ENCODE data around the gene YJU2.
A peak's percentile ranks its signal among the peaks of the same experiment; 100 is the strongest.
"Not testable (repeated sequence)": the region's sequence is repeated elsewhere in the genome, so short reads cannot be mapped to it uniquely, and the experiment has no call there.

The YJU2 gene

DNA sequence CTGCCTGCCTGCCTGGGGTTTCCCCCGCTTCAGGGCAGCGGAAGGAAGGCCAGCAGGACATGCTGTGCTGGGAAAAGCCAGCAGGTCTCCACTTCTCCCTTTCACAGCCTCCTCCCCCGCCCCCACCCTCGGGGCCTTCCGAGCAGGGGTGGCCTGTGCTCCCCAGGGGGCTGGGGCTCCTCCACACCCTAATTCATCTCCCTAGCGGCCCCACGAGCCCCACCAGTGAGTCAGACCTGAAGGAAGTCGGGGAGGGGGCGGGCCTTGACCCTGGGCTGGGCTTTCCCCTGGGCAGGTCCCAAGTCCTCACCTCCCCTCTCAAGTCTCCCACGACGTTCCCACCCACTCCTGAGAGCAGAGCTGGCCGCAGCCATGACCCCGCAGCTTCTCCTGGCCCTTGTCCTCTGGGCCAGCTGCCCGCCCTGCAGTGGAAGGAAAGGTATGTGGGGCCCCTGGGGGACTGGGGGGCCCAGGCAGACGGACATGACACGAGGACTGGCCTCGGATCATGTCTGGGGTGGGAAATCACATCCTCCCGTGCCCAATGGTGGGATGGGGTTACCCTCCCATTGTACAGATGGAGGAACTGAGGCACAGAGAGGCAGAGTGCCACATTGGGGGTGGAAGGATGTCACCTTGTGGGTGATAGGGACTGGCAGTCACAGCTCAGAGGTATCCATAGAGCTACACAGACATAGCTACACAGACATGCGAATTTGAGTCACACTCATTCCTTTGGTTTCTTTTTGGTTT lies 17.5 kb upstream of the YJU2 start, which contains the start of gene EBI3:
Gene EBI3 (plus strand): TSS at position 345 of the 753 bp plus-strand sequence. CDS start 28 bp downstream, at position 373.
- no peak for DNase-seq

DNA sequence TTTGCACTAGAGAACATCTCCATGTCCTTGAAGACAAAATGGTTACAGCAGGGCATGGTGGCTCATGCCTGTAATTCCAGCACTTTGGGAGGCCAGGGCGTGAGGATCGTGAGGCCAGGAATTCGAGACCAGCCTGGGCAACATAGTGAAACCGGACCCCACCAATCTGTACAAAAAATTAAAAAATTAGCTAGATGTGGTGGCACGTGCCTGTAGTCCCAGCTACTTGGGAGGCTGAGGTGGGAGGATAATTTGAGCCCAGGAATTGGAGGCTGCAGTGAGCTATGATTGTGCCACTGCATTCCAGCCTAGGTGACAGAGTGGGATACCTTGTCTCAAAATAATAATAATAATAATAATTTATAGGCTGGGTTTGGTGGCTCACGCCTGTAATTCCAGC lies 16.6 kb upstream of the YJU2 start:
- not testable (repeated sequence) for DNase-seq

DNA sequence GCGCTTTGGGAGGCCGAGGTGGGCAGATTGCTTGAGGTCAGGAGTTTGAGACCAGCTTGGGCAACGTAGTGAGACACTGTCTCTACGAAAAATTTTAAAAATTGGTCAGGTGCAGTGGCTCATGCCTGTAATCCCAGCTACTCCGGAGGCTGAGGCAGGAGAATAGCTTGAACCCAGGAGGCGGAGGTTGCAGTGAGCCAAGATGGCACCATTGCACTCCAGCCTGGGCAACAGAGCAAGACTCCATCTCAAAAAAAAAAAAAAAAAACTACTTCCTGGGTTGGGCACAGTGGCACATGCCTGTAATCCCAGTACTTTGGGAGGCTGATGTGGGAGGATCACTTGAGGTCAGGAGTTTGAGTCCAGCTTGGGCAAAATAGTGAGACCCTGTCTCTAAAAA lies 15.4 kb upstream of the YJU2 start:
- DNase-seq: not testable (repeated sequence)

DNA sequence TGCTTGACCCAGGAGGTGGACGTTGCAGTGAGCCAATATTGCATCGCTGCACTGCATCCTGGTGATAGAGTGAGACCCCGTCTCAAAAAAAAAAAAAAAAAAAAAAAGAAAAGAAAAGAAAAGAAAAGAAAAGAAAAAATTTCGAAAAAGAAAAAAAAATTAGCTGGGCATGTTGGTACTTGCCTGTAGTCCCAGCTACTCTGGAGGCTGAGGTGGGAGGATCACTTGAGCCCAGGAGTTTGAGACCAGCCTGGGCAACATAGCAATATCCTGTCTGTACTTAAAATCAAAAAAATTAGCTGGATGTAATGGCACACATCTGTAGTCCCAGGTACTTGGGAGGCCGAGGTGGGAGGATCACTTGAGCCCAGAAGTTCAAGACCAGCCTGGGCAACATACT lies 14.7 kb upstream of the YJU2 start:
- DNase-seq: not testable (repeated sequence)

DNA sequence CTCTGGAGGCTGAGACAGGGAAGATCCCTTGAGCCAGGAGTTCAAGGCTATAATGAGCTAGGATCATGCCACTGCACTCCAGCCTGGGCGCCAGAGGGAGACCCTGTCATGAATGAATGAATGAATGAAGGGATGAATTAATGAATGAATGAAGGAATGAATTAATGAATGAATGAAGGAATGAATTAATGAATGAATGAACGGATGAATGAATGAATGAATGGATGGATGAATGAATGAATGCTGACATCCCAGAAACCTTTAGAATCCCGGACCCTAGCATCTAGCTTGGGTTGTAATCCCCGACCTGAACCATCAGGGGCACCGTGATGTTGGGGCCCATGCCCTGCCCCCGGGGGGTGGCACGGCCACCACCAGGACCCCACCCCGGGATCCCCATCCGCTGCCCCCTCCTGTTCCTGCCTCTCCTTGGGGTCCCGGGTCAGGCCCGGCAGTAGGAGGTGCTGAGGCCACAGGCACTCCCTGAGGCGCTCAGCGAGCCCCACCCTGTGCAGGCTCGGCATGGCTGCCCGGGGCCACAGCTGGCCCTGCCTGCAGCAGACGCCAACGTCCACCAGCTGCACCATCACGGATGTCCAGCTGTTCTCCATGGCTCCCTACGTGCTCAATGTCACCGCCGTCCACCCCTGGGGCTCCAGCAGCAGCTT lies 14.1 kb upstream of the YJU2 start:
- DNase-seq: no peak

DNA sequence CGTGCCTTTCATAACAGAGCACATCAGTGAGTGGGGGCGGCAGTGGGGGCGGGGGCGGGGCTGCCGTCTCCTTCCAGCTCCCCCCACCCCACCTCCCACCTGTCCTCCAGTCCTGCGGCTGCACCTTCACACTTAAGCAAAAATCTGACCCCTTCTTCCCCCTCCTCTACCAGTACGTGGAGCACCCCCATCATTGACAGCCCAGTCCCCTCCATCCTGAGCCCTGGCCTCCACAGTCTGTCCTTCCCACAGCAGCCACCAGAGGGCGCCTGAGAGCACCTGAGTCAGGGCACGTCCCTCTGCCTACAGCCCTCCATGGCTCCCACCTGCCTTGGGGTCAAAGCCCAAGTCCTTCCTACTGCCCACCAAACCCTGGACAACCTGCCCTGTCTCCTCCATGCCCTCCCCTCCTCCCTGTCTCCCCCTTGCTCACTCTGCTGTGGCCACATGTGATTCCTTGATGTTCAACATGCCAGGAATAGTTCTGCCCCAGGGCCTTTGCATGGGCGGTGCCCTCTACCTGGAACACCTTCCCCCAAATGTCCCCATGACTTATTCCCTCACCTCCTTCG lies 13.5 kb upstream of the YJU2 start:
- peak; percentile 65 for DNase-seq

DNA sequence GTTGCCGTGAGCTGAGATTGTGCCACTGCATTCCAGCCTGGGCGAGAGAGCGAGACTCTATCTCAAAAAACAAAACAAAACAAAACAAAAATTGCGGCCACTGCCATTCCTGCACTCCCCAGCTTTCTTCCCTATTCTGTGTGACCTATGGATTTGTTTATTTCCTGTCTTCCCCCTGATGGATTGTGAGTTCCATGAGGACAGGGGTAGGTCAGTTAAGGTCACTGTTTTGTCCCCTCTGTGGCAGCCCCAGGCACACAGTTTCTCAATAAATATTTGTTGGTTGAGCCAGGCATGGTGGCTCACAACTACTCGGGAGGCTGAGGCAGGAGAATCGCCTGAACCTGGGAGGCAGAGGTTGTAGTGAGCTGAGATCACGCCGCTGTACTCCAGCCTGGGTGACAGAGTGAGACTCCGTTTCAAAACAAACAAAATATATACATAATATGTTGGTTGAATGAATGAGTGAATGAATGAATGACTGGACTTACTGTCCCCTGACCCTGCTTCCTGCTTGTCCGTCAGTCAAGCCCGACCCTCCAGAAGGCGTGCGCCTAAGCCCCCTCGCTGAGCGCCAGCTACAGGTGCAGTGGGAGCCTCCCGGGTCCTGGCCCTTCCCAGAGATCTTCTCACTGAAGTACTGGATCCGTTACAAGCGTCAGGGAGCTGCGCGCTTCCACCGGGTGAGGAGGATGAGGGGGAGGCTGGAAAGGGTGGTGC lies 12.6 kb upstream of the YJU2 start:
- no peak for DNase-seq

DNA sequence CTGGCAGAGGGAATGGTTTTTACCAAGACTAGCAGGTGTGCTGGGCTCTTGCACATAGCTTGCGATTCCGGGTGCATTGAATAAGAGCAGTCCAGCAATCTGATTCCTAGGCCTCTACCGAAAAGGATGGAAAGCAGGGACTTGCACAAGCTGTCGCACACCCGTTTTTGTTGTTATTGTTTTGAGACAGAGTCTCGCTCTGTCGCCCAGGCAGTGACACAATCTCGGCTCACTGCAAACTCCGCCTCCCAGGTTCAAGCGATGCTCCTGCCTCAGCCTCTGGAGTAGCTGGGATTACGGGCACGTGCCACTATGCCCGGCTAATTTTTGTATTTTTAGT lies 12.0 kb upstream of the YJU2 start:
- DNase-seq: no peak

DNA sequence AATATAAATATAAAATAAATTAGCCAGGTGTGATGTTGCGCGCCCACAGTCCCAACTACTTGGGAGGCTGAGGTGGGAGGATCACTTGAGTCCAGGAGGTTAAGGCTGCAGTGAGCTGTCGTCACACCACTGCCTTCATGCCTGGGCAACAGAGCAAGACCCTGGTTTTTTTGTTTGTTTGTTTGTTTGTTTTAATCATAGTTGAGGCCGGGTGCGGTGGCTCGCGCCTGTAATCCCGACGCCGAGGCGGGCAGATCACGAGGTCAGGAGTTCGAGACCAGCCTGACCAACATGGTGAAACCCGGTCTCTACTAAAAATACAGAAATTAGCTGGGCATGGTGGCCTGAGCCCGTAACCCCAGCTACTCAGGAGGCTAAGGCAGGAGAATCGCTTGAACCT lies 9.4 kb upstream of the YJU2 start:
- not testable (repeated sequence) for DNase-seq

DNA sequence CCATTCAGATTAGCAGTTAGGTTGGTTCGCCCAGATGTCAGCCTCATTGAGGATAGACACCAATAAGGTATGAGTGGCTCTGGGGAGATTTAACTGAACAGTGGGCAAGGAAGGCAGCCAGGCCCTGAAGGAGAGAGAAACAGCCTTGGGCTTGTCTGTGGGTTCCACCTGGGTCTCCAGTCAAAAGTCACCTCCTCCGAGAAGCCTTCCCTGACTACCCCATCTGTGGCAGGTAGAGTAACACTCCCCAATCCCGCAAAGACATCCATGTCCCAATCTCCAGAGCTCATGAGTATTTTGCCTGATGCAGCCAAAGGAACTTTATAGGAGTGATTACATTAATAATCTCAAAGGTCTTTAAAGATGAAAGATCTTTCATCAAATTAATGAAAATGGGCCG lies 8.0 kb upstream of the YJU2 start:
- no peak for DNase-seq

DNA sequence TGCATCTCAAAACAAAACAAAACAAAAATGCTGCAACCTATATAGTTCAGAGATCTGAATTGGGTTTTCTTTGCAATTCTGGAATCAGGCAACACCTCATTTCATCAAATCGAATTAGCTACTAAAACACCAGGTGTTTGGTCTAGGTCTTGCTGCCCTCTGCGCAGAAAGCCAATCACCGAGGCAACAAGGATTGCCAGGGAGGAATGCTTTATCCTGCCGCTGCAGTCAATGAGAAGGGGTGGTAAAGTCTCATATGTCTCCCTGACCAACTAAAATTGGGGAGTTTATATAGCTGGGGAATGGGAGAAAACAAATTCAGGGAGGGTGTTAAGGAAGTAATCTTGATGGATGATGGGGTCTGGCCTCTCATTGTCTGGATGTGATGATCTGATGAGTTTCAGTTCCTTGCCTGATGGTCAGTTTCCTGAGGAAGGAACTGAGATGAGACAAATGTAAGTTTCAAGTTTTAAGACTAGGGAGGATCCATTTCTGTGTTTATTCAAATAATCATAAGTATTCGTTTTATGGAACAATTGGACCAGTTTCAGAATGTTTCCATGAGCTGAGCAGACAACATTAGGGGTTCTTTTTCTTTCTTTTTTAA lies 5.0 kb upstream of the YJU2 start:
- no peak for DNase-seq

DNA sequence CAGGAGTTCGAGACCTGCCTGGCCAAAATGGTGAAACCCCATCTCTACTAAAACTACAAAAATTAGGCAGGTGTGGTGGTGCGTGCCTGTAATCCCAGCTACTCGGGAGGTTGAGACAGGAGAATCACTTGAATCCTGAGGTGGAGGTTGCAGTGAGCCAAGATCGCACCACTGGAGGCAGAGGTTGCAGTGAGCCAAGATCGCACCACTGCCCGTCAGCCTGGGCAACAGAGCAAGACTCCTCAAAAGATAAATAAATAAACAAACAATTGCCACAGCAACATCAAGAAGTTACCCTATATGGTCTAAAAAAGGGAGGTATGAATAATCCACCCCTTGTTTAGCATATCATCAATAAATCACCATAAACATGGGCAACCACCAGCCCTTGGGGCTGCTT lies 942 bp upstream of the YJU2 start:
- DNase-seq: not testable (repeated sequence)

DNA sequence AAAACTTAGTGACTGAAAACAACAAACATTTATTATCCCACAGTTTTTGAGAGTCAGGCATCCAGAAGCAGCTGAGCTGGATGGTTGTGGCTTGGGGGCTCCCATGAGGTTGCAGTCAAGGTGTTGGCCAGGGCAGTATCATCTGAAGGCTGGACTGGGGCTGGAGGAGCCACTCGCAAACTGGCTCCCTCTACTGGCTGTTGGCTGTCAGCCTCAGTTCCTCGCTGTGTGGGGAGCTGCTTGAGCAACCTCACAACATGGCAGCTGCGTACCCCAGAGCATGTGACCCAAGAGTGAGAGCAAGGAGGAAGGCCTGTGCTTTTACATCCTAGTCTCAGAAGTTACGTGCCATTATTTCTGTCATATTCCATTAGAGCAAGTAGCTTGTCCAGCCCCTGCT lies 9.7 kb downstream of the YJU2 start:
- no peak for DNase-seq

DNA sequence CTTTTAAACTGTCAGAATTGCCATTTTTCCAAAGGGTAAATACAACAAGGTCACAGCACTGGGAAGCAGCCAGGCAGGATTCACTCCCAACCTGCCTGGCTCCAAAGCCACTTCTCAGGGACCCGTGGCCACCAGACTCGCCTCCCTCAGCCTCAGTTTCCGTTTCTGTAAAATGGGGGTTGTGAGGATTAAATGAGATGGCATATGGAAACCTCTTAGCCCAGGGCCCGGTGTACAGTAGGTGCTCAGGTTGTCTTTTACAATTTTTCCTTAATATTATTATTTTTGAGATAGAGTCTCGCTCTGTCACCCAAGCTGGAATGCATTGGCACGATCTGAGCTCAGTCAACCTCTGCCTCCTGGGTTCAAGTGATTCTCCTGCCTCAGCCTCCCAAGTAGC lies 10.1 kb downstream of the YJU2 start:
- DNase-seq: no peak

DNA sequence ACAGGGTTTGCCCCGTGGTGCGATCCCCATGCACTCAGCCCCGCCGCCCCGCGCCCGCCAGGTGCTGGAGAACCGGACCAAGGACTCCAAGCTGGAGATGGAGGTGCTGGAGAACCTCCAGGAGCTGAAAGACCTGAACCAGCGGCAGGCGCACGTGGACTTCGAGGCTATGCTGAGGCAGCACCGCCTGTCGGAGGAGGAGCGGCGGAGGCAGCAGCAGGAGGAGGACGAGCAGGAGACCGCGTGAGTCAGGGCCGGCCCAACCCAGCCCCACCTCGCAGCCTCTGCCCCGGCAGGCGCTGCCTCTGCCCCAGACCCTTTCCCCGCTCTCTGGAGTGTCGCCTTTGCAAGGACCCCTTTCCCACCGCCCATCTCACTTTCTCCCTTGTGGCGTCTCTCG lies 11.3 kb downstream of the YJU2 start:
- no peak for DNase-seq

DNA sequence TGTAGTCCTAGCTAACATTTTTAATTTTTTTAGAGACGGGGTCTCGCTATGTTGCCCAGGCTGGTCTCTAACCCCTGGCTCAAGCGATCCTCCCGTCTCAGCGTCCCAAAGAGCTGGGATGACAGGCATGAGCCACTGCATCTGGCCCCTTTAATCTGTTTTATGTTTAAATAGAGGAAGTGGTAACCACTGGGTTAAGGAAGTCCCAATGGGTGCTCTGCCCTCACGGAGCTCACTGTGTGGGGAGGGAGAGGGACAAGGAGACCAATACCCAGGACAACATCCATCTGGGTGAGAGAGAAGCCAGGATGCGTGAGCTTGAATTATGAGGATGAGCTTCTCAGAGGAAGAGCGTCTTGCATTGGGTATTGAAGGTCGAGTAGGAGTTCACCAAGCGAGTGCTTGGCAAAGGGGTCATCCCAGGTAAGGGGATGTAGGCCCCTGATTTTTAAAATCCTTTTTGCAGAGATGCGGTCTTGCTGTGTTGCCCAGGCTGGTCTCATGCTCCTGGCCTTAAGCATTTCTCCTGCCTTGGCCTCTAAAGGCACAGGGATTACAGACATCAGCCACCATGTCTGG lies 13.8 kb downstream of the YJU2 start:
- no peak for DNase-seq

DNA sequence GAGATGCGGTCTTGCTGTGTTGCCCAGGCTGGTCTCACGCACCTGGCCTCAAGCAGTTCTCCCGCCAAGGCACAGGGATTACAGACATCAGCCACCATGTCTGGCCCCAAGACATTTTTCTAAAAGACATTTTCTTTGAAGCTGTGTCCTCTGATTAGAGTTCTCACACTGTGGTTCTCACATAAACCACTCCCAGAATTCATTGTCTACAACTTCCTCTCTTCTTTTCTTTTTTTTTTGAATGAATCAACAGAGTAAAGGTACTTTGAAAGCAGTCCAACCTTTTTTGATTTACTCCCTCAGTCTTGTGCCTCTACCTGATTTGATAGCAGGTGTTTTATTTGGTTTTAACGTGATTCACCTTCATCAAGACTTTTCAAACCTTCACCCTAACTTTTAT lies 17.9 kb downstream of the YJU2 start:
- DNase-seq: no peak

DNA sequence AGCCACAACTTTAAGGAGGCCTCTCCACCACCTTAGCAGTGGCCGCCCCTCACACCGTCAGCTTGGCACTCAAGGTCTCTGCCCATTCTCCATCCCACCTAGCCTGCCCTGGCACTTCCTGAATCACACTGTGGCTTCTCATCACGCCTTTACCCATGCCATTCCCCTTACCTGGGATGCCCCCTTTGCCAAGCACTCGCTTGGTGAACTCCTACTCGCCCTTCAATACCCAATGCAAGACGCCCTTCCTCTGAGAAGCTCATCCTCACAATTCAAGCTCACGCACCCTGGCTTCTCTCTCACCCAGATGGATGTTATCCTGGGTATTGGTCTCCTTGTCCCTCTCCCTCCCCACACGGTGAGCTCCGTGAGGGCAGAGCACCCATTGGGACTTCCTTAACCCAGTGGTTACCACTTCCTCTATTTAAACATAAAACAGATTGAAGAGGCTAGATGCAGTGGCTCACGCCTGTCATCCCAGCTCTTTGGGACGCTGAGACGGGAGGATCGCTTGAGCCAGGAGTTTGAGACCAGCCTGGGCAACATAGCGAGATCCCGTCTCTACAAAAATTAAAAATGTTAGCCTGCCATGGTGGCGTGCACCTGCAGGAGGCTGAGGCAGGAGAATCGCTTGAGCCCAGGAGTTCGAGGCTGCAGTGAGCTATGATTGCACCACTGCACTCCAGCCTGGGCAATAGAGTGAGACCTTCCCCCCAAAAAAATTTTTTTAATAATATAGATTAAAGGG lies 19.5 kb downstream of the YJU2 start:
- no peak for DNase-seq

DNA sequence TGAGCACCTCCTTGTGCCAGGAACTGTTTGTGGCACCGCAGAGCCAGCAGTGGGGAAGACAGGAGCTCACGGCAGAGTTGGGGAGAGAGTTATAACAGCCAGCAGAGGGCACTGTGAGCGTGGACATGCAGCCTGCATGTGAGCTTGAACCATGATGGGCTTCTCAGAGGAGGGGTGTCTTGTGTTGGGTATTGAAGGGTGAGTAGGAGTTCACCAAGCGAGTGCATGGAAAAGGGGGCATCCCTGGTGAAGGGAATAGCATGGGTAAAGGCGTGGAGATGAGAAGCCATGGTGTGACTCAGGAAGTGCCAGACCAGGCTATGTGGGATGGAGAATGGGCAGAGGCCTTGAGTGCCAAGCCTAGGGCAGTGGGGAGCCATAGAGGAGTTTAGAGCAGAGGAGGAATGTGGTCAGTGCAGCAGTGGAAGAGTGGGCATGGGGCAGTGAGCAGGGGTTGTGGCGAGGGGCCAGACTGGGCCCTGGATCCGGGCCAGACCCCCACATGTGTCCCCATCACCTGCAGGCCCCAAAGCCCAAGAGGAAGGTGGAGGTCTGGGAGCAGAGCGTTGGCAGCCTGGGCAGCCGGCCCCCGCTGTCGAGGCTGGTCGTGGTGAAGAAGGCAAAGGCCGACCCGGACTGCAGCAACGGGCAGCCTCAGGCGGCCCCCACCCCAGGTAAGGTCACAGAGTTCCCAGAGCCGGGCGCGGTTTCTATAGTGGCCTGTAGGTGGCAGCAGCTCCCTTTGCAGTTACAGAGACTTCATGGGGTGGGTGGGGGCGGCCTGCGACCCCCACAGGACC lies 20.4 kb downstream of the YJU2 start:
- DNase-seq: peak; percentile 56

DNA sequence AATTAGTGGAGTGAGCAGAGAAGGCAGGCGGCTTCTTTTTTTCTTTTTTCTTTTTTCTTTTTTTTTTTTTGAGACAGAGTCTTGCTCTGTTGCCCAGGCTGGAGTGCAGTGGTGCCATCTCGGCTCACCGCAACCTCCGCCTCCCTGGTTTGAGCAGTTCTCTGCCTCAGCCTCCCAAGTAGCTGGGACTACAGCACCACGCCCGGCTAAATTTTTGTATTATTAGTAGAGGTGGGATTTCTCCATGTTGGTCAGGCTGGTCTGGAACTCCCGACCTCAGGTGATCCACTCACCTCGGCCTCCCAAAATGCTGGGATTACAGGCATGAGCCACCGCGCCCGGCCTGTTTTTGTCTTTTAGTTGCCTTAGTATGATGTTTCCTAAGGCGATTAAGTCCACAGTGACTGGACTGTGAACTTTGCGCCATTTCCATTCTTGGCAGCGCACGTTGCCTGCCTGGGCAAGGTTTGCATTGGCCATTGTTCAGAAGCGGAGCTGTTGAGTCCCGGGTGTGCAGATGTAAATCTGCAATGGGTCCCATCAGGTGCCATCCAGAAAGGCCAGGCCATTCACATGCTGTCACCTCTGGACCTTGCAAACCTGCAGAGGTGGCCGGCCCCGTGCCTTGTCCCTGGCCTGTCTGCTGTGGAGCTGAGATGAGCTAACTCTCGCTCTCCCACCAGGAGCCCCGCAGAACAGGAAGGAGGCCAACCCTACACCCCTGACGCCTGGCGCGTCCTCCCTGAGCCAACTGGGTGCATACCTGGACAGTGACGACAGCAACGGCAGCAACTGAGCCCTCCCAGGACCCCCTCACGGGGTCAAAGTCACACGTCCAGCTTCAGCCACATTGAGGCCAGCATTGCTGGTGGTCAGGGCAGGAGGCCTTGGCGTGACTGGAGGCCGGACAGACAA lies 21.3 kb downstream of the YJU2 start:
- DNase-seq: no peak

All from activated T-cell treated with anti-CD3 and anti-CD28 coated beads for 4 hours (primary cell).